HEK293T (cell line): Measurements from ENCODE around the gene PITPNC1.
"Not testable (repeated sequence)": the region's sequence is repeated elsewhere in the genome, so short reads cannot be mapped to it uniquely, and the experiment has no call there.

Experiments
- ELF4 ChIP-seq: fragments of 450-650 bp; IDR thresholded peaks from 2 replicates; pipeline ENCODE4 v1.6.1; 2017; ENCODE audit warnings: antibody characterized with exemption
- FOXA1 ChIP-seq: fragments of 450-650 bp; IDR thresholded peaks from 2 replicates; pipeline ENCODE4 v1.6.1; 2016; ENCODE audit warnings: mild to moderate bottlenecking
- FOXK2 ChIP-seq: fragments of 450-650 bp; IDR thresholded peaks from 2 replicates; pipeline ENCODE4 v1.6.1; 2016; ENCODE audit warnings: mild to moderate bottlenecking
- FOXM1 ChIP-seq: fragments of 450-650 bp; IDR thresholded peaks from 2 replicates; pipeline ENCODE4 v1.6.1; 2017; ENCODE audit warnings: mild to moderate bottlenecking, borderline replicate concordance
- LEF1 ChIP-seq: fragments of 450-650 bp; IDR thresholded peaks from 2 replicates; pipeline ENCODE4 v1.6.1; 2017; ENCODE audit warnings: mild to moderate bottlenecking, borderline replicate concordance
- SP1 ChIP-seq: fragments of 450-650 bp; IDR thresholded peaks from 2 replicates; pipeline ENCODE4 v1.6.1; 2017
- SUZ12 ChIP-seq: fragments of 450-650 bp; IDR thresholded peaks from 2 replicates; pipeline ENCODE4 v1.6.1; 2016; ENCODE audit warnings: mild to moderate bottlenecking
- ZNF384 ChIP-seq: fragments of 450-650 bp; IDR thresholded peaks from 2 replicates; pipeline ENCODE4 v1.6.1; 2016

DNA sequence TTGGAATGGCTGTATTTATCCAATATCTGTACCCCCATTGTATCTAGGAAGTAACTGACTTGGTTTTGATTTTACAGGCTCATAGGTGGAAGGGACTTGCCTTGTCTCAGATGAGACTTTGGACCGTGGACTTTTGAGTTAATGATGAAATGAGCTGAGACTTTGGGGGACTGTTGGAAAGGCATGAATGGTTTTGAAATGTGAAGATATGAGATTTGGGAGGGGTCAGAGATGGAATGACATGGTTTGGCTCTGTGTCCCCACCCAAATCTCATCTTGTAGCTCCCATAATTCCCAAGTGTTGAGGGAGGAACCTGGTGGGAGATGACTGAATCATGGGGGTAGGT, 44.9 kb upstream of the PITPNC1 start:
- TF ChIP-seq FOXA1, FOXM1, ELF4, SUZ12, ZNF384, FOXK2, LEF1, SP1: not testable (repeated sequence)
